GM19328 (cell line): ENCODE results near the gene FAM9A.

Source experiments
- ATAC-seq: cut with Tn5 transposase; IDR thresholded peaks from one replicate; pipeline ENCODE4 v1.9.1; 2021; ENCODE audit warnings: mild to moderate bottlenecking, moderate library complexity; ENCODE audit not compliant: unreplicated experiment

Gene FAM9A

GRCh38 chrX:8801041-8801599 lies at the start of gene FAM9A:
FAM9A (minus strand) TSS chrX:8801383; CDS start chrX:8800171, 1,212 bp downstream.
- no peak for ATAC-seq

DNA sequence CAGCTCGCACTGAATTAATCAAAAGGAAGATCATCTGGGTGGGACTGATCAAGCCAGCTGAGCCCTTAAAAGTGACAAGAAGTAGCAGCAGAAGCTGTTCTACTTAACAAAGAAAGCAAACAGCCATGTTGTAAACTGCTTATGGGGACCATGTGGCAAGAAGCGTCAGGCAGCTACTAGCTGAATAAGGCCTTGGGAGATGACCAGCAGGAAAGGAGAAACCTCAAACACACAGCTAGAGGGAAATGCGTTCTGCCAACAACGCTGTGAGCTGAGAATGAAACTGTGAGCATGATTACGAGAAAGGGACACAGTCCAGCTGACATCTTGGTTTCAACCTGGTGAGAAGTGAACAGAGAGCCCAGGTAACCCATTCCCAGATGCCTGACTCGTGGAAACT lies 49.3 kb upstream of the FAM9A start:
- no peak for ATAC-seq

DNA sequence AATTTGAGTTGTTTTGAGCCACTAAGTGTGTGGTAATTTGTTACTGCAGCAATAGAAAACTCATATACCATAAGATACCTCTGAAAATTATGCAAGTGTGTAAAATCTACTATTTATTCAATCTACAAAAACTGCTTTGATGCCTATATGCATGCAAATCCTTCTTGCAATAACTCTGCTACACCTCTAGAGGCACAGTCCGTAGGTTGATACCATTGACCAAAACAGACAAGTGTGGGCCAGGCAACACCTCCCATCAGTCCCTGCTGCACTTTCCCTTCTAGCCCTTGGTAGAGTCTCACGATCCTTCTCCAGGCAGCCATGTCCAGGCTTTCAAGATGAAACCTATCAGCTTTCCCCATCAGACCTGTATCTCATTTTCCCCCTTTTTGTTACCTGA lies 48.8 kb upstream of the FAM9A start:
- ATAC-seq: no peak

DNA sequence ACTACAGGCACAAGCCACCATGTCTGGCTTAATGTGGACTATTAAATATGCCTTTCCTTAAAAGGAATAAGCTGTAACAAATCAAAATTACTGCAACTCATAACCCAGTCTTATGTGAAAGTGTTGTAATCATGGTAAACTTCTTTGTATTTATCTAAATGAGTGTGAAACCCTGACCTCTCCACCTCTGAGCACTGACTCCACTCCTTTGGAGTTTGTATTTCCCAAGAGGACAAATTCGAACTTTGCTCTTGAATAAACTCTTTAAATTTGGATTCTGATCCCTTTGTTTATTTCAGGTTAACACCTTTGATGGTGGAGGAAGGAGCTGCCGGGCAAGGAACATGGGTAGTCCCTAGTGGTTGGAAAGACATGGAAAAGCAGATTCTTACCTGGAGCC lies 48.3 kb upstream of the FAM9A start:
- no peak for ATAC-seq

- no peak for ATAC-seq
Observed at GRCh38 chrX:8848911-8849310, 47.7 kb upstream of the FAM9A start.

DNA sequence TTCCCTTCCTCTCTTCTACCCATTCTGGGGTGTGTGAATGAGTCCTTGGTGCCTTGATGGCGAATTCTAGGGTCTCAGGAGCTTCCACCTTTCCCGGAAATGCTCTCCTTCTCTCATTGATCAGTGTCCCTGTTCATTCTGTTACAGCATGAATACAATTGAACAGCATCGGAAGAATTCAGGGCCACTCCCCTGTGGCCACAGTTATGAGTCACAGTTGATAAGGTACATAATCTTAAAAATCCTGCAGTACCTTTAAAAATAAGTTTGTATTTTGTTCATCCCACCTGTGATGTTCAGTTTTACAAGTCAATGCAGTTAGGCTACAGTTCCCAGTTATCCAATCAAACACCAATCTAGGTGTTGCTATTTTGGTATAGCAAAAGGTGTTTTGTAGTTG lies 47.3 kb upstream of the FAM9A start:
- no peak for ATAC-seq

- ATAC-seq: no peak
Observed at GRCh38 chrX:8847360-8847759, 46.2 kb upstream of the FAM9A start.

DNA sequence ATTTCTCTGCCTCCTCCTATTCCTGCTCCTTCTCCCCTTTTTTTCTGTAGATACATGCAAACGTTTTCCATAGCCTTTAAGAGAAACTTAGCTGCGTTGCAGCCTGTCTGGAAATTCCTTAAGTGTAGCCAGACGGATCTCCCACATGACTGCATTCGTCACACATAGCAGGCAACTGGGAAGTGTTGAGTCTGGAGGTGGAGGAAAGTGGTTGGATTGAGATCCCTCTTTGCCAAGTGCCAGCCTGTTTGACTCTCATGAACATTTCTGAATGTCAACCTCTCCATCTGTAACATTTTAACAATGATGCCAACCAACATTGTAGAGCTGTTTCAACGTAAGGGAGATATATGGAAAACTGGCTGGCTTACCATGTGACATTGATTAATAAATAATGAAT lies 45.1 kb upstream of the FAM9A start:
- ATAC-seq: no peak

DNA sequence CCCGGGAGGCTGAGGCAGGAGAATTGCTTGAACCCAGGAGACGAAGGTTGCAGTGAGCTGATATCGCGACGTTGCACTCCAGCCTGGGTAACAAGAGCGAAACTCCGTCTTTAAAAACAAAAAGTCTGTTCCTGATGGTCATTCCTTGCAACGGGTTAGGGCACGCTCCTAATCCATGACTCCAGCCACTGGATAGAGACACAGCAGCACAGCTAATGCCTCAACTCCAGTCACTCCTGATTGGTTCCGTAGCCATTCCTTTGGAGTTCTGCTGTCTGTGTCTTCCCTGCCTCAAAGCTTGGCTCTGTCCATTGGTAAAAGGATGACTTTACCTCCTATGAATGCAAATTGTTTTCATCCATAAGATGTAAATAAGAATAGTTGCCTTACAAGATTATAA lies 44.3 kb upstream of the FAM9A start:
- ATAC-seq: no peak

DNA sequence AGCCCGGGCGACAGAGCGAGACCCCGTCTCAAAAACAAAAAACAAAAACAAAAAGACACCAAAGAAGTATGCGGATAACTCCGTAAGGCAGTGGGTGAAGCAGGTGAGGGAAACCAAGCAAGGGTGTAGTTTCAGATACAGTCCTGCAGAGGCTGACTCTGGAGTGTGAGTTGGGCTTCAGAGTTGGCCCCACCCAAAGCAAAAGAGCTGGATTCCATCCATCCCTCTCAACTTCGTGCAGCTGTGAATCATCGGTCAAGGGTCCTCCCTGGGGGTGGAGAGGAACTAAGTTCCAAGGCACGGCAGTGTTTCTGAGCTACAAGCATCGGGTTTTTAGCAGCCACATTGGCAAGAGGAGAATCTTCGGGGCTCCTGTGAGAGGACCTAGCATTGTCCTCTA lies 43.9 kb upstream of the FAM9A start:
- no peak for ATAC-seq

DNA sequence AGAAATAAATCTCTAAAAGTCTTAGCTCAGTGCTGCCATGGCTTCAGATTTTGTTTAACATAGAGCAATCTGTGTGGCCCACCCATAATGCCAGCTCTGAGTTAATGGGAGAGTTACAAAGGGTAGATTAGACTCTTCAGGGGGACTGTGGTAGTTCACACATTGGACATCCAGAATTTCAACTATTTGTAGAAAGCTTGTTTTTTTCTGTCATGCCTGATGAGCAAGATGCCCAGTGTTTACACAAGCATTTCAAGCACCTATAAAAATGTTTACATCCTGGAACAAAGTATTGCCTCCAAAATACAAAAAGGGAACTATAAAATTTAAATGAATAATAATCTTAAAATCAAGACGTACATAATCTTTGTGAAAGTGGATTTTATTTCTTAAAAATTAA lies 43.0 kb upstream of the FAM9A start:
- no peak for ATAC-seq

GRCh38 chrX:8841911-8842310 lies 40.7 kb upstream of the FAM9A start:
- no peak for ATAC-seq

DNA sequence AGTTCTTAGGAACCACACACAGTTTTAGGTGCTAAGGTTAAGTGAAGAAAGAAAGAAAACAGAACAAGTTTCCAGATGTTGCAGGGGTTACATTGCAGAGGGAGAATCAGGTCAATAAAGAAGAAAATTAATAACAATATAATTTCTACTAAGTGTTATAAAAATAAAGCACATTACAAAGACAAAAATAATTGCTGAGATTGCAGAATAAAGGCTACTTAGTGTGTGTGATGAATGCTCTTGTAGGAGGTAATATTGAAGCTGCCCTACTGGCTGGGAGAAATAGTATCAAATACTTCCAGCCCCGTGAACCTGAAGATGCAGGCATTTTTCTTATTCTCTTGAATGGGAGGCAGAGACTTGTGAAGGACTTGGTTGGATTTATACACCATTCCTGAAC lies 33.2 kb upstream of the FAM9A start:
- ATAC-seq: no peak

GRCh38 chrX:8832582-8833378 lies 31.6 kb upstream of the FAM9A start:
- ATAC-seq: no peak

GRCh38 chrX:8823698-8824097 lies 22.5 kb upstream of the FAM9A start:
- ATAC-seq: no peak

GRCh38 chrX:8822002-8822401 lies 20.8 kb upstream of the FAM9A start:
- no peak for ATAC-seq

DNA sequence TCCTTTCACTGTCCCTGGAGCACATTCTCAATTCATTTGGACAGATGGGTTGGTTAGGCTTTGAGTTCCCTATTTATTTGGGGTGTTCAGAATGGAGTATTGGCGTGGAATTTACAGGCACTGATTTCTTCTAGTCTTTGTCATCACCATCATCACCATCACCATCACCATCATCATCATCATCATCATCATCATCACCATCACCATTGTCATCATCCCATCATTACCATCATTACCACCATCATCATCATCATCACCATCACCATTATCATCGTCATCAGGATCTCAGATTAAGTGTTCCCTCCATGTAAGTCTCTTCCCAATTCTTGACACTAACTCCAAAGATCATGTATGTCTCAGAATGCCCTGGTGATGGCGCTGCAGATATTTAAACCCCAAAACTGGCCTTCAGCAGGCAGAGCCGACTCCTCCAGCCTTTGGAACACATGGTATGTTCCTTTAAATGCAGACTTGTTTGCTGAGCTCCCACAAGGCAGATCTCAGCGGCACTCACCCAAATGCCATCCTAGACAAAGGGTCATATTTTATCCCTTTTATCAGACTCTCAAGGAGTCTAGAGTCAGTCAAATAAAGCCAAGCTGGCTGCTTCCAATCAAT lies 19.8 kb upstream of the FAM9A start:
- ATAC-seq: no peak

DNA sequence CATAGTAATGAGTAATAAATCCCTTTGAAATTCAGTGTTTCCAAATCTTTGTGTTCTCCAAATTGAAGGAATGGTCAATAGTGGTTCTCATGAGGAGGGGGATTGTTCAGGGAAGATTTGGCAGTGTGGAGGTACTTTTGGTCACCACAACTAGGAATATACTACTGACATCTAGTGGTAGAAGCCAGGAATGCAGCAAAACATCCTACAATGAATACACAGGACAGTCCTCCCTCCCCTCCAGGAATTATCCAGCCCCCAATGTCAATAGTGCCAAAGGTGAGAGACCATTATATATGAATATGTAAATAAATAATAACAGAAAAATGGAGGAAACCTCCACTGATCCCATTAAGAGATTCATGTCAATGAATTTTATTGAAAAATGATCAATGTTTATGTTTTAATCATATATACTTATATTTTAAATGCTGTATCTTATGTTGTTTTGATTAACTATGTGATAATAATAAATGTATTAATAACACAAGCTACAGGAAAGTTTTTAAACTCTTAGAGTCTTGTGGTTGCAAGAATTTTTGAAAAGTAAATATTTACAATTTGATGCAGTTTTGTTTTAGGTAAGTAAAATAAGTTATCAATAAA lies 14.4 kb upstream of the FAM9A start:
- no peak for ATAC-seq

DNA sequence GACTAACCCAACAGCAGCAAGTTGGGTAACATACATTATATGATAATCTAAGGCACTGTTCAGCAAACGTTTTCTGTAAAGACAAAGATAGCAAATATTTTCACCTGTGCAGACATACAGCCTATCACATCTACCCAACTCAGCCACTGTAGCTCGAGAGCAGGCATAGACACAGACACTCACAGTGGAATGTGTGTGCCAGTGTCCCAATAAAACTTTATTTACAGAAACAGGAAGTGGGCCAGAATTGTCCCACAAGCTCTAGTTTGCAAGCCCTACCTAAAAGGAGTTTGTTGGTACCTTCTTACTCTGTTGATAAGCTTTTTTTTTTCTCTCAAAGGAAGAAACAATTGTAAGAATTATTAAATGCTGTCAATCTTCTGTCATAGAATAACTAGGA lies 11.9 kb upstream of the FAM9A start:
- no peak for ATAC-seq

DNA sequence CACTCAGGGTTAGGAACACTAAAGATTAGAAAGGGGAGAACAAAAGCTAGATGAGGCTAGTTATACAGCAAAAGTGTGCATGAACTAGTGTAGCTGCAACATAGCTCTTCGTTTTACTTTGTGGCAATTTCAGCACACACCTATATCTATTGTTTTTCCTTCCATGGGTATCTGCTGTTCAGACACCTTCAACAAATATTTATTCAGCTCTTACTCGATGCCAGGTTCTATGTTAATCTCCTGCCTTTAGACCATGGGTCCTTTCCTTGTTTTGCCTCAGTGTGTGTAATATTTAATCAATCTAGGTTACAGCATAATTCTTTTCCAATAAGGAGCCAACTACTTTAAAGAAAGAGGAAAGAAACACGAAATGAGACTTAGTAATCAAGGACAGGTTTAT lies 10.4 kb upstream of the FAM9A start:
- ATAC-seq: no peak

GRCh38 chrX:8808661-8809060 lies 7.5 kb upstream of the FAM9A start:
- no peak for ATAC-seq

DNA sequence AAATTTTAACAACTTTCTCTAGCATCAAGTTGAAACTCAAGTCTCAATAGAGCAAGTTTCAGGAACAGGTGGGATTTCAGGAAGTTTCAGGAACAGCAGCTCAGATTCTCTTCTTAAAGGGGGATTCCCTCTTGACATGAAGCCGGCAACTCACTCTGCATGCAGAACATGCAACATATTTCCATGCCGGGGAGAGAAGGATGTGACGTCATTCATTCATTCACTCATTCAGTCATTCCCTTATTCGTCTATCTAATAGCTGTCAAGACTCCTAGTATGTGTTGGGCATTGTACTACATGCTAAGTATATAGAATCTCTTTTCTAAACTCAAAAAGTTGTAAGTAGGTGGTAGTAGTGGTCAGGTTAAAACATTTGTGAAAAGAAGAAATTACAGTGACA lies 4.8 kb upstream of the FAM9A start:
- ATAC-seq: no peak
